DND-41 (cell line): Measurements from ENCODE around the gene RBPJ.

Source experiments
- CTCF ChIP-seq: IDR thresholded peaks from 2 replicates; pipeline ENCODE4 v1.5.1; 2012; ENCODE audit warnings: borderline replicate concordance, low read length, moderate library complexity, mild to moderate bottlenecking; ENCODE audit not compliant: poor library complexity, severe bottlenecking; ENCODE audit errors: extremely low read depth
- EZH2 ChIP-seq: IDR thresholded peaks from 3 replicates; pipeline ENCODE4 v1.6.1; 2012; ENCODE audit warnings: borderline replicate concordance, low read depth, mild to moderate bottlenecking, moderate library complexity, low read length, inconsistent platforms; ENCODE audit not compliant: severe bottlenecking

GRCh38 chr4:26406346-26406975 is 85.6 kb downstream of the RBPJ start:
- TF ChIP-seq CTCF, result no peak
- no peak for TF ChIP-seq EZH2
